GM12878 (cell line): ENCODE results near the gene MICAL3. TPM values are rescaled to one million over a fixed set of nuclear protein-coding genes. Genes with fewer than 3 reads are reported as not detected.
A peak's percentile ranks its signal among the peaks of the same experiment; 100 is the strongest.

Experiments
- ATAC-seq: fragments of 200-7000 bp; cut with Tn5 transposase; 3 replicates; pipeline ENCODE4 v1.9.1; 2020; ENCODE audit warnings: mild to moderate bottlenecking, moderate library complexity
- BruUV-seq: library from RNA; stranded (reverse); fragments of 400-500 nt; replicated peaks from 2 replicates; lab custom pipeline; 2021; lab: Mats Ljungman, UMichigan
- CTCF ChIA-PET: fragments of 300-600 bp; sonication (Branson Sonifier 250); formaldehyde crosslinking; extraction: SDS; loops from one replicate; lab custom pipeline; 2021; ENCODE audit warnings: inconsistent platforms; lab: Yijun Ruan, JAX
- POLR2A ChIA-PET: fragments of 350-600 bp; formaldehyde crosslinking; extraction: SDS; loops from one replicate; lab custom pipeline; 2021; ENCODE audit warnings: inconsistent platforms; lab: Charles Lee
- RAD21 ChIA-PET: fragments of 300-600 bp; sonication (Branson Sonifier 250); formaldehyde crosslinking; loops from one replicate; lab custom pipeline; 2023; ENCODE audit warnings: antibody characterized with exemption; ENCODE audit not compliant: unreplicated experiment; lab: Charles Lee
- SMC1A ChIA-PET: fragments of 300-600 bp; sonication (Branson Sonifier 250); formaldehyde crosslinking; loops from one replicate; lab custom pipeline; 2023; ENCODE audit not compliant: unreplicated experiment, uncharacterized antibody; lab: Charles Lee
- DNase-seq: peaks from one replicate; pipeline ENCODE4 v3.0.0-alpha.2; 2011; ENCODE audit warnings: low read depth, low spot score
- FAIRE-seq: peaks from 3 replicates; lab custom pipeline; 2011; peaks lifted over from hg19 to GRCh38; lab: Jason Lieb, UNC
- H2AFZ ChIP-seq: 2 replicates; pipeline ENCODE4 v1.6.0; 2011; ENCODE audit warnings: low read depth, low read length, control low read depth; ENCODE audit not compliant: control insufficient read depth
- H3K27ac ChIP-seq: 2 replicates; pipeline ENCODE4 v1.5.1; 2011; ENCODE audit warnings: control low read depth; ENCODE audit not compliant: control insufficient read depth, insufficient read depth
- H3K27me3 ChIP-seq, 2 experiments: replicated peaks in 1 of 2; 2 replicates each; pipeline versions ENCODE4 v1.6.0 to v1.6.1; 2011; ENCODE audit warnings: low read length in 1 of 2; ENCODE audit not compliant: control insufficient read depth in 2 of 2, insufficient read depth in 2 of 2
- H3K36me3 ChIP-seq, 2 experiments: 2 replicates each; pipeline ENCODE4 v1.5.1; 2011; ENCODE audit warnings: low read length in 1 of 2; ENCODE audit not compliant: control insufficient read depth in 2 of 2, insufficient read depth in 2 of 2
- H3K4me1 ChIP-seq: 2 replicates; pipeline ENCODE4 v1.6.1; 2011; ENCODE audit warnings: mild to moderate bottlenecking, low read length, moderate library complexity, mixed read lengths; ENCODE audit not compliant: control insufficient read depth, insufficient read depth
- H3K4me2 ChIP-seq: 2 replicates; pipeline ENCODE4 v1.6.0; 2011; ENCODE audit warnings: control low read depth; ENCODE audit not compliant: control insufficient read depth, insufficient read depth
- H3K4me3 ChIP-seq: fragments of 200-600 bp; sonication (generic); 2 replicates; pipeline ENCODE4 v1.5.1; 2016
- H3K79me2 ChIP-seq: 2 replicates; pipeline ENCODE4 v1.6.0; 2011; ENCODE audit warnings: low read length; ENCODE audit not compliant: control insufficient read depth, insufficient read depth
- H3K9ac ChIP-seq: 2 replicates; pipeline ENCODE4 v1.8.0; 2011; ENCODE audit warnings: low read length, control low read depth, mixed read lengths; ENCODE audit not compliant: control insufficient read depth, insufficient read depth
- H3K9me3 ChIP-seq: replicated peaks from 3 replicates; pipeline ENCODE4 v1.5.1; 2011; ENCODE audit warnings: mild to moderate bottlenecking, low read length; ENCODE audit not compliant: control insufficient read depth, insufficient read depth
- H4K20me1 ChIP-seq: 2 replicates; pipeline ENCODE4 v1.6.0; 2011; ENCODE audit not compliant: control insufficient read depth, insufficient read depth
- ASH2L ChIP-seq: fragments of 300-600, 200-600 bp; sonication (generic); IDR thresholded peaks from 2 replicates; pipeline ENCODE4 v1.6.1; 2017; ENCODE audit warnings: low read depth, mild to moderate bottlenecking, borderline replicate concordance
- CBX5 ChIP-seq: sonication (generic); IDR thresholded peaks from 2 replicates; pipeline ENCODE4 v1.6.1; 2016; ENCODE audit warnings: low read depth, moderate library complexity, mild to moderate bottlenecking, inconsistent platforms
- CHD4 ChIP-seq: fragments of 200-600 bp; sonication (generic); IDR thresholded peaks from 2 replicates; pipeline ENCODE4 v1.6.1; 2016; ENCODE audit warnings: mild to moderate bottlenecking
- DPF2 ChIP-seq: fragments of 450-650 bp; IDR thresholded peaks from 2 replicates; pipeline ENCODE4 v1.6.1; 2017; ENCODE audit warnings: mild to moderate bottlenecking
- HDAC2 ChIP-seq: fragments of 200-600 bp; sonication (generic); IDR thresholded peaks from 2 replicates; pipeline ENCODE4 v1.6.1; 2017
- HDAC6 ChIP-seq: fragments of 200-600 bp; sonication (generic); IDR thresholded peaks from one replicate; pipeline ENCODE4 v1.8.0; 2017; ENCODE audit warnings: antibody characterized with exemption; ENCODE audit not compliant: unreplicated experiment
- HDGF ChIP-seq: fragments of 450-650 bp; IDR thresholded peaks from 2 replicates; pipeline ENCODE4 v1.6.1; 2016; ENCODE audit warnings: antibody characterized with exemption
- KLF5 ChIP-seq: fragments of 450-650 bp; IDR thresholded peaks from 2 replicates; pipeline ENCODE4 v1.6.1; 2014; ENCODE audit warnings: mild to moderate bottlenecking; ENCODE audit not compliant: partially characterized antibody
- LARP7 ChIP-seq: fragments of 450-650 bp; IDR thresholded peaks from 2 replicates; pipeline ENCODE4 v1.6.1; 2017; ENCODE audit warnings: mild to moderate bottlenecking
- NFYB ChIP-seq: IDR thresholded peaks from 2 replicates; pipeline ENCODE4 v1.6.1; 2011; ENCODE audit warnings: low read depth, mild to moderate bottlenecking, low read length, improper control_type of control experiment, moderate library complexity; ENCODE audit not compliant: insufficient read depth
- PAX8 ChIP-seq: fragments of 450-650 bp; IDR thresholded peaks from 2 replicates; pipeline ENCODE4 v1.6.1; 2017; ENCODE audit warnings: mild to moderate bottlenecking, moderate library complexity
- RCOR1 ChIP-seq: conservative IDR thresholded peaks from 2 replicates; pipeline ENCODE4 v1.6.1; 2012; ENCODE audit warnings: low read depth, low read length, improper control_type of control experiment
- RELA ChIP-seq: fragments of 450-650 bp; IDR thresholded peaks from 2 replicates; pipeline ENCODE4 v1.8.0; 2014; ENCODE audit warnings: borderline replicate concordance; ENCODE audit not compliant: partially characterized antibody
- SP1 ChIP-seq: IDR thresholded peaks from one replicate; pipeline ENCODE4 v1.6.1; 2011; ENCODE audit warnings: low read depth, low read length
- SPI1 ChIP-seq: IDR thresholded peaks from 2 replicates; pipeline ENCODE4 v1.6.1; 2011; ENCODE audit warnings: low read depth, mild to moderate bottlenecking, low read length, moderate library complexity, borderline replicate concordance; ENCODE audit not compliant: insufficient read depth
- TCF12 ChIP-seq: IDR thresholded peaks from 2 replicates; pipeline ENCODE4 v1.6.1; 2011; ENCODE audit warnings: low read depth, mild to moderate bottlenecking, low read length
- YBX1 ChIP-seq: fragments of 450-650 bp; IDR thresholded peaks from 2 replicates; pipeline ENCODE4 v1.6.1; 2016; ENCODE audit warnings: antibody characterized with exemption
- ZNF622 ChIP-seq: fragments of 450-650 bp; IDR thresholded peaks from 2 replicates; pipeline ENCODE4 v1.6.1; 2017; ENCODE audit warnings: mild to moderate bottlenecking, inconsistent platforms
- ZSCAN29 ChIP-seq: fragments of 450-650 bp; IDR thresholded peaks from 2 replicates; pipeline ENCODE4 v1.6.1; 2017; ENCODE audit warnings: mild to moderate bottlenecking, moderate library complexity
- WGBS: methylation state at CpG from one replicate; pipeline ENCODE4 v1.1.6; 2016; ENCODE audit warnings: low lambda C conversion rate; ENCODE audit not compliant: insufficient replicate concordance, insufficient coverage; ENCODE audit errors: missing lambda C conversion rate; 5-methylcytosine and 5-hydroxymethylcytosine counted together
- in situ Hi-C: fragments of 300-500 bp; cut with MboI; formaldehyde crosslinking; loops from 9 replicates; pipeline ENCODE4 v1.14.3; 2018; ENCODE audit warnings: mixed read lengths
- intact Hi-C: fragments of 100-400 bp; cut with micrococcal nuclease; formaldehyde crosslinking; loops from one replicate; pipeline ENCODE4 v1.14.2; 2022; ENCODE audit not compliant: unreplicated experiment
- polyA plus RNA-seq, 11 experiments: library from polyadenylated mRNA; depleted of rRNA in 4 of 11; unstranded in 6 of 11; stranded (reverse) in 5 of 11; fragments of >200 nt; fragmentation: Nextera tagmentation in 4 of 11; fragmentation: Illumina TruSeq in 1 of 11; extraction: Ambion mirVana in 4 of 11; extraction: Trizol in 1 of 11; gene quantifications; 1 replicate in 1 of 11; 2 replicates in 10 of 11; pipeline versions ENCODE4 v1.2.1 to v1.2.3, GENCODE V29; 2011 to 2016; ENCODE audit warnings: inconsistent platforms in 2 of 11, missing spikeins in 2 of 11, low read depth in 1 of 11
- total RNA-seq, 4 experiments: library from RNA; depleted of rRNA in 3 of 4; stranded (reverse); fragments of >200 nt in 3 of 4; fragmentation: Illumina TruSeq in 1 of 4; extraction: Trizol in 1 of 4; gene quantifications; 2 replicates each; pipeline versions ENCODE4 v1.2.1 to v1.2.3, GENCODE V29; 2013 to 2021
- TF ChIP-seq, protein P1 (sequence below): IDR thresholded peaks from 2 replicates; pipeline ENCODE4 v1.6.1; 2011; ENCODE audit warnings: borderline replicate concordance, low read depth, mild to moderate bottlenecking, moderate library complexity, mixed read lengths, low read length; ENCODE audit not compliant: insufficient read depth; ENCODE audit errors: extremely low read length
- TF ChIP-seq, protein P2 (sequence below): IDR thresholded peaks from 2 replicates; pipeline ENCODE4 v1.6.1; 2012; ENCODE audit warnings: mild to moderate bottlenecking, low read depth, low read length

The MICAL3 gene
- total and polyA plus RNA-seq, 10 of the 15 experiments (the other 5 are each of a cell fraction or from before 2014, with no cell fraction given) = 2.6 to 92.2 (median 24.0) TPM

- intact Hi-C loops (loop anchor here (1.0 kb wide), 2 partner anchors 43 to 227 kb away; no protein-coding TSS in a partner anchor), in situ Hi-C loops (no loop called here)
- no peak overlapping the region for H3K9ac ChIP-seq
- WGBS = 56% methylated on average over 33 of the region's 37 CpGs
- H3K4me3 ChIP-seq = no peak overlapping the region
- no peak overlapping the region for H3K27ac ChIP-seq
- peaks cover 26% of the 10 kb centered on the region for H3K4me1 ChIP-seq
- ChIA-PET SMC1A (interaction anchor here (0.6 to 3.8 kb wide), 20 partner anchors 10 to 291 kb away, joined by 3 to 46 read pairs (median 4); partner anchors contain the start of gene PEX26), CTCF (interaction anchor here (0.5 to 4.9 kb wide), 25 partner anchors 11 to 727 kb away, joined by 3 to 101 read pairs (median 5); no protein-coding TSS in a partner anchor), RAD21 (interaction anchor here (0.6 to 3.6 kb wide), 17 partner anchors 9 to 291 kb away, joined by 3 to 58 read pairs (median 6); partner anchors contain the start of gene BID), POLR2A (interaction anchor here (0.9 to 2.2 kb wide), 4 partner anchors 9 to 43 kb away, joined by 3 to 13 read pairs (median 4); no protein-coding TSS in a partner anchor)
- no peaks in the 10 kb centered on the region for H3K27me3 ChIP-seq
- FAIRE-seq (peak; percentile 87), DNase-seq (no peak), ATAC-seq (peak; percentile 67)
- no peaks in the 10 kb centered on the region for H4K20me1 ChIP-seq
- H2AFZ ChIP-seq = no peak overlapping the region
- H3K4me2 ChIP-seq = no peak overlapping the region
- peaks cover 0 to 9% of the 10 kb centered on the region in 2 experiments; a peak in 2 of 4 replicates for H3K36me3 ChIP-seq
- BruUV-seq = no TSS peak
- no peaks in the 10 kb centered on the region; the same call in 2 of the 3 replicates for H3K9me3 ChIP-seq
- peaks cover 5% of the 10 kb centered on the region for H3K79me2 ChIP-seq
- no peak for TF ChIP-seq SPI1
- TF ChIP-seq KLF5 = no peak
- TF ChIP-seq TCF12 = 0 out of 2 replicates have a peak, but pooled peaks have one; percentile 70
- TF ChIP-seq CBX5 = no peak
- TF ChIP-seq NFYB = no peak
- TF ChIP-seq HDGF = no peak
- TF ChIP-seq ZNF622 = no peak
- no peak for TF ChIP-seq SP1
- TF ChIP-seq RELA = no peak
- TF ChIP-seq CHD4 = no peak
- no peak for TF ChIP-seq HDAC2
- no peak for TF ChIP-seq ASH2L
- no peak for TF ChIP-seq RCOR1
- TF ChIP-seq HDAC6 = no peak
- TF ChIP-seq, protein P1, sequence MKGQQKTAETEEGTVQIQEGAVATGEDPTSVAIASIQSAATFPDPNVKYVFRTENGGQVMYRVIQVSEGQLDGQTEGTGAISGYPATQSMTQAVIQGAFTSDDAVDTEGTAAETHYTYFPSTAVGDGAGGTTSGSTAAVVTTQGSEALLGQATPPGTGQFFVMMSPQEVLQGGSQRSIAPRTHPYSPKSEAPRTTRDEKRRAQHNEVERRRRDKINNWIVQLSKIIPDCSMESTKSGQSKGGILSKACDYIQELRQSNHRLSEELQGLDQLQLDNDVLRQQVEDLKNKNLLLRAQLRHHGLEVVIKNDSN = no peak
- no peak for TF ChIP-seq DPF2
- TF ChIP-seq YBX1 = no peak
- TF ChIP-seq ZSCAN29 = no peak
- TF ChIP-seq LARP7 = no peak
- no peak for TF ChIP-seq PAX8
- TF ChIP-seq, protein P2, sequence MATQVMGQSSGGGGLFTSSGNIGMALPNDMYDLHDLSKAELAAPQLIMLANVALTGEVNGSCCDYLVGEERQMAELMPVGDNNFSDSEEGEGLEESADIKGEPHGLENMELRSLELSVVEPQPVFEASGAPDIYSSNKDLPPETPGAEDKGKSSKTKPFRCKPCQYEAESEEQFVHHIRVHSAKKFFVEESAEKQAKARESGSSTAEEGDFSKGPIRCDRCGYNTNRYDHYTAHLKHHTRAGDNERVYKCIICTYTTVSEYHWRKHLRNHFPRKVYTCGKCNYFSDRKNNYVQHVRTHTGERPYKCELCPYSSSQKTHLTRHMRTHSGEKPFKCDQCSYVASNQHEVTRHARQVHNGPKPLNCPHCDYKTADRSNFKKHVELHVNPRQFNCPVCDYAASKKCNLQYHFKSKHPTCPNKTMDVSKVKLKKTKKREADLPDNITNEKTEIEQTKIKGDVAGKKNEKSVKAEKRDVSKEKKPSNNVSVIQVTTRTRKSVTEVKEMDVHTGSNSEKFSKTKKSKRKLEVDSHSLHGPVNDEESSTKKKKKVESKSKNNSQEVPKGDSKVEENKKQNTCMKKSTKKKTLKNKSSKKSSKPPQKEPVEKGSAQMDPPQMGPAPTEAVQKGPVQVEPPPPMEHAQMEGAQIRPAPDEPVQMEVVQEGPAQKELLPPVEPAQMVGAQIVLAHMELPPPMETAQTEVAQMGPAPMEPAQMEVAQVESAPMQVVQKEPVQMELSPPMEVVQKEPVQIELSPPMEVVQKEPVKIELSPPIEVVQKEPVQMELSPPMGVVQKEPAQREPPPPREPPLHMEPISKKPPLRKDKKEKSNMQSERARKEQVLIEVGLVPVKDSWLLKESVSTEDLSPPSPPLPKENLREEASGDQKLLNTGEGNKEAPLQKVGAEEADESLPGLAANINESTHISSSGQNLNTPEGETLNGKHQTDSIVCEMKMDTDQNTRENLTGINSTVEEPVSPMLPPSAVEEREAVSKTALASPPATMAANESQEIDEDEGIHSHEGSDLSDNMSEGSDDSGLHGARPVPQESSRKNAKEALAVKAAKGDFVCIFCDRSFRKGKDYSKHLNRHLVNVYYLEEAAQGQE = no peak
These were observed 238.9 kb downstream of the MICAL3 start for GRCh38 chr22:17785185-17786184.
